ENCODE data around the gene PSMD2. TPM values are rescaled to one million over a fixed set of nuclear protein-coding genes. Genes with fewer than 3 reads are reported as not detected.
"Not testable (repeated sequence)": the region's sequence is repeated elsewhere in the genome, so short reads cannot be mapped to it uniquely, and the experiment has no call there.

Gene PSMD2
- total RNA-seq, 2 experiments from 2014 or later: 207 to 209 TPM

DNA sequence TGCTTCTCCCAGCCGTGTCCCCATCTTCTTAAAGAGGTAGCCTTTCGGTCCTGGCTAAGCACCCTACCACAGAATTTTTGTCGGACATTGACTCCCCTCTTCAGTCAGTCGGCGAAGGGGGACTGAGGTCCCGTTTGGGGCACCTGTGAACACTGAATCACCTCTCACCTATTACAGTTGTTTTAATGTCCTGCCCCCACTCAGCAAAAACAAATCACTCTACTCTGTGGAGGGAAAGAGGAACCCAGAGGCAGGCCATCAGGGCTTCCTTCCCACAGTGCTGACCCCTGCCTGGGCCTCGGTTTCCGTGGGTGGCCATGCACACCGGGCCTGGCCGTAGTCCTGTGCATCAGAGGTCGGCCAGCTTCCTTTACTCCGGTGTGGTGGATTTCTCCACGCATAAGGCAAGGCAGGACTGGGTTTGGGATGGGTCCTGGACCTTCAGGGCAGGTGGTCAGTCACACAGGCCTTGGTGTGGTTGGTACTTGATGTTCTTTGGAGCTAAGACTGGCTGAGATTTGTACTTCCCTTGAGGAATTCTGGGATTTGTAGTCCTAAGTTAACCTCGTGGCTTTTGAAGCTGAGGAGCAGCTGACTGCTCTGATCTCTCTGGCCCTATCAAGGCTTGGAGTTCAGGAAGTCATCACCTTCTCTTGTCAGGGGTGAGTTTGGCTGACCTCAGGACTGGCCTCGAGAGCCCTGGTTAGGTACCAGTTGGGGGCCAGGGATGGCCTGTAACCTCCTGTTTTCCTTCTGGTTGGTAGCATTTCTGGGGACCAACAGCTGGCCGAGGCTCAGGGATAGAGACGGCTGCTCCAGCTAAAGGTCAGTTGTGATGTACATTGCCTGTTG lies 37.7 kb downstream of the PSMD2 start:
- no peak for DNase-seq
- Mint-ChIP-seq H3K27ac (peak overlapping the region; percentile 82), H3K36me3 (ENCODE audit: low read depth) (peaks cover 33% of the 10 kb centered on the region), H3K27me3 (ENCODE audit: low read depth) (no peaks in the 10 kb centered on the region), H3K4me3 (peak overlapping the region; percentile 77), H3K9me3 (ENCODE audit: insufficient read depth) (no peaks in the 10 kb centered on the region), H3K4me1 (ENCODE audit: low read depth) (peaks cover 52% of the 10 kb centered on the region)
- ChIA-PET POLR2A (interaction anchor here (0.8 to 1.6 kb wide), 2 partner anchors 10 to 21 kb away, joined by 3 to 6 read pairs; no protein-coding TSS in a partner anchor), CTCF (interaction anchor here (1.1 to 1.5 kb wide), 3 partner anchors 9 to 35 kb away, joined by 3 to 4 read pairs (median 4); no protein-coding TSS in a partner anchor)
- no peak for ATAC-seq

- Mint-ChIP-seq H3K27ac (peak within 1 kb of the TSS; percentile 82), H3K27me3 (ENCODE audit: low read depth) (no peaks in the 10 kb centered on the region), H3K36me3 (ENCODE audit: low read depth) (peaks cover 28% of the 10 kb centered on the region), H3K4me3 (peak within 1 kb of the TSS; percentile 77), H3K4me1 (ENCODE audit: low read depth) (peaks cover 49% of the 10 kb centered on the region), H3K9me3 (ENCODE audit: insufficient read depth) (no peaks in the 10 kb centered on the region)
- ChIA-PET POLR2A (interaction anchor here (0.8 to 1.6 kb wide), 2 partner anchors 10 to 22 kb away, joined by 3 to 6 read pairs; no protein-coding TSS in a partner anchor), CTCF (interaction anchor here (1.1 to 1.5 kb wide), 3 partner anchors 8 to 34 kb away, joined by 3 to 4 read pairs (median 4); no protein-coding TSS in a partner anchor)
- ATAC-seq (no peak), DNase-seq (no peak)
These were observed 38.3 kb downstream of the PSMD2 start, which contains the start of gene FAM131A for GRCh38 chr3:184337399-184337714. FAM131A (plus strand) TSS chr3:184337600; CDS start chr3:184337631, 31 bp downstream.

DNA sequence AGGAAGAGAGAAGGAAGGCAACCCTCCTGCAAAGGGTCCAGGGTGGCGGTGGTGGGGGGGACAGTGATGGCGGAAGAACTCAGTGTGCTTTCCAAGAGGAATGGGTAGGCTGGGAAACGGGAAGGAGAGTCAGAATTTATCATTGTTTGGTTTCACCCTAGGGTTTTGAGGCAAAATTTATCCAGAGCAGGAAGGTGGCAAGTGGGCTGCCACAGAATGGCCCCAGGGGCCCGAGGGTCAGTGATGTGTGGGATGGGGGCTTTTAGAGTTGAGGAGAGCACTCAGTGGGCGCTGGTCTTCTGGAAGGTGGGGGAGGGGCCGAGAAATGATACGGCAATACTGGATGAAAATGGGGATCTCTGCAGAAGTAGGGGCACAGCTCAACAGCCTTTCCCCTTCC lies 38.9 kb downstream of the PSMD2 start:
- ChIA-PET POLR2A (interaction anchor here (0.8 to 1.6 kb wide), 3 partner anchors 11 to 23 kb away, joined by 3 to 6 read pairs (median 3); no protein-coding TSS in a partner anchor), CTCF (interaction anchor here (1.0 to 1.1 kb wide), 2 partner anchors 16 to 33 kb away, joined by 3 read pairs; no protein-coding TSS in a partner anchor)
- Mint-ChIP-seq H3K36me3 (ENCODE audit: low read depth) (peaks cover 22% of the 10 kb centered on the region), H3K27ac (no peak overlapping the region), H3K27me3 (ENCODE audit: low read depth) (no peaks in the 10 kb centered on the region), H3K9me3 (ENCODE audit: insufficient read depth) (no peaks in the 10 kb centered on the region), H3K4me3 (no peak overlapping the region), H3K4me1 (ENCODE audit: low read depth) (peaks cover 42% of the 10 kb centered on the region)
- DNase-seq (no peak), ATAC-seq (no peak)

GRCh38 chr3:184338511-184338945 lies 39.5 kb downstream of the PSMD2 start:
- H3K9me3 Mint-ChIP-seq (ENCODE audit: insufficient read depth): no peaks in the 10 kb centered on the region
- ATAC-seq (no peak), DNase-seq (no peak)
- no peak overlapping the region for H3K27ac Mint-ChIP-seq
- peaks cover 37% of the 10 kb centered on the region for H3K4me1 Mint-ChIP-seq (ENCODE audit: low read depth)
- H3K36me3 Mint-ChIP-seq (ENCODE audit: low read depth): peaks cover 16% of the 10 kb centered on the region
- H3K4me3 Mint-ChIP-seq: no peak overlapping the region
- ChIA-PET POLR2A (interaction anchor here (1.1 kb wide), 1 partner anchor 13 kb away, joined by 3 read pairs; no protein-coding TSS in a partner anchor), CTCF (interaction anchor here (1.0 kb wide), 1 partner anchor 15 kb away, joined by 3 read pairs; no protein-coding TSS in a partner anchor)
- no peaks in the 10 kb centered on the region for H3K27me3 Mint-ChIP-seq (ENCODE audit: low read depth)

GRCh38 chr3:184339001-184339400 lies 40.0 kb downstream of the PSMD2 start:
- no peak overlapping the region for H3K4me3 Mint-ChIP-seq
- ChIA-PET CTCF (interaction anchor here (1.0 kb wide), 1 partner anchor 15 kb away, joined by 3 read pairs; no protein-coding TSS in a partner anchor), POLR2A (no interaction called here)
- H3K36me3 Mint-ChIP-seq (ENCODE audit: low read depth): peaks cover 11% of the 10 kb centered on the region
- no peak for DNase-seq
- ATAC-seq: no peak
- no peak overlapping the region for H3K27ac Mint-ChIP-seq
- H3K9me3 Mint-ChIP-seq (ENCODE audit: insufficient read depth): no peaks in the 10 kb centered on the region
- peaks cover 32% of the 10 kb centered on the region for H3K4me1 Mint-ChIP-seq (ENCODE audit: low read depth)
- H3K27me3 Mint-ChIP-seq (ENCODE audit: low read depth): no peaks in the 10 kb centered on the region

- DNase-seq; H3K27ac Mint-ChIP-seq; H3K27me3 Mint-ChIP-seq (ENCODE audit: low read depth); H3K36me3 Mint-ChIP-seq (ENCODE audit: low read depth); H3K9me3 Mint-ChIP-seq (ENCODE audit: insufficient read depth); H3K4me3 Mint-ChIP-seq; ATAC-seq; POLR2A ChIA-PET: not testable (repeated sequence)
- CTCF ChIA-PET: interaction anchor here (1.4 kb wide), 1 partner anchor 14 kb away, joined by 6 read pairs; no protein-coding TSS in a partner anchor
- H3K4me1 Mint-ChIP-seq (ENCODE audit: low read depth): peaks cover 26% of the 10 kb centered on the region
These were observed 40.6 kb downstream of the PSMD2 start for GRCh38 chr3:184339451-184340135.

GRCh38 chr3:184341925-184342324 lies 42.9 kb downstream of the PSMD2 start:
- DNase-seq (no peak), ATAC-seq (no peak)
- no peak overlapping the region for H3K27ac Mint-ChIP-seq
- CTCF ChIA-PET: no interaction called here
- no peaks in the 10 kb centered on the region for H3K27me3 Mint-ChIP-seq (ENCODE audit: low read depth)
- POLR2A ChIA-PET: no interaction called here
- no peaks in the 10 kb centered on the region for H3K36me3 Mint-ChIP-seq (ENCODE audit: low read depth)
- no peak overlapping the region for H3K4me3 Mint-ChIP-seq
- no peaks in the 10 kb centered on the region for H3K9me3 Mint-ChIP-seq (ENCODE audit: insufficient read depth)
- peaks cover 12% of the 10 kb centered on the region for H3K4me1 Mint-ChIP-seq (ENCODE audit: low read depth)

- ChIA-PET CTCF (no interaction called here), POLR2A (no interaction called here)
- H3K4me3 Mint-ChIP-seq: no peak overlapping the region
- no peak overlapping the region for H3K27ac Mint-ChIP-seq
- no peaks in the 10 kb centered on the region for H3K9me3 Mint-ChIP-seq (ENCODE audit: insufficient read depth)
- no peaks in the 10 kb centered on the region for H3K36me3 Mint-ChIP-seq (ENCODE audit: low read depth)
- no peak for DNase-seq
- ATAC-seq: no peak
- peaks cover 11% of the 10 kb centered on the region for H3K4me1 Mint-ChIP-seq (ENCODE audit: low read depth)
- H3K27me3 Mint-ChIP-seq (ENCODE audit: low read depth): no peaks in the 10 kb centered on the region
These were observed 44.3 kb downstream of the PSMD2 start for GRCh38 chr3:184343200-184343876.

DNA sequence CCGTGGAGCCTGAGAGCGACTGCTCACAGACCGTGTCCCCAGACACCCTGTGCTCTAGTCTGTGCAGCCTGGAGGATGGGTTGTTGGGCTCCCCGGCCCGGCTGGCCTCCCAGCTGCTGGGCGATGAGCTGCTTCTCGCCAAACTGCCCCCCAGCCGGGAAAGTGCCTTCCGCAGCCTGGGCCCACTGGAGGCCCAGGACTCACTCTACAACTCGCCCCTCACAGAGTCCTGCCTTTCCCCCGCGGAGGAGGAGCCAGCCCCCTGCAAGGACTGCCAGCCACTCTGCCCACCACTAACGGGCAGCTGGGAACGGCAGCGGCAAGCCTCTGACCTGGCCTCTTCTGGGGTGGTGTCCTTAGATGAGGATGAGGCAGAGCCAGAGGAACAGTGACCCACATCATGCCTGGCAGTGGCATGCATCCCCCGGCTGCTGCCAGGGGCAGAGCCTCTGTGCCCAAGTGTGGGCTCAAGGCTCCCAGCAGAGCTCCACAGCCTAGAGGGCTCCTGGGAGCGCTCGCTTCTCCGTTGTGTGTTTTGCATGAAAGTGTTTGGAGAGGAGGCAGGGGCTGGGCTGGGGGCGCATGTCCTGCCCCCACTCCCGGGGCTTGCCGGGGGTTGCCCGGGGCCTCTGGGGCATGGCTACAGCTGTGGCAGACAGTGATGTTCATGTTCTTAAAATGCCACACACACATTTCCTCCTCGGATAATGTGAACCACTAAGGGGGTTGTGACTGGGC lies 45.7 kb downstream of the PSMD2 start:
- Mint-ChIP-seq H3K27me3 (ENCODE audit: low read depth) (no peaks in the 10 kb centered on the region), H3K4me3 (no peak overlapping the region), H3K27ac (no peak overlapping the region), H3K36me3 (ENCODE audit: low read depth) (no peaks in the 10 kb centered on the region), H3K4me1 (ENCODE audit: low read depth) (peaks cover 11% of the 10 kb centered on the region), H3K9me3 (ENCODE audit: insufficient read depth) (no peaks in the 10 kb centered on the region)
- ChIA-PET CTCF (interaction anchor here (1.1 to 1.2 kb wide), 2 partner anchors 8 to 27 kb away, joined by 3 to 4 read pairs; partner anchors contain the start of gene FAM131A), POLR2A (no interaction called here)
- DNase-seq (no peak), ATAC-seq (no peak)

DNA sequence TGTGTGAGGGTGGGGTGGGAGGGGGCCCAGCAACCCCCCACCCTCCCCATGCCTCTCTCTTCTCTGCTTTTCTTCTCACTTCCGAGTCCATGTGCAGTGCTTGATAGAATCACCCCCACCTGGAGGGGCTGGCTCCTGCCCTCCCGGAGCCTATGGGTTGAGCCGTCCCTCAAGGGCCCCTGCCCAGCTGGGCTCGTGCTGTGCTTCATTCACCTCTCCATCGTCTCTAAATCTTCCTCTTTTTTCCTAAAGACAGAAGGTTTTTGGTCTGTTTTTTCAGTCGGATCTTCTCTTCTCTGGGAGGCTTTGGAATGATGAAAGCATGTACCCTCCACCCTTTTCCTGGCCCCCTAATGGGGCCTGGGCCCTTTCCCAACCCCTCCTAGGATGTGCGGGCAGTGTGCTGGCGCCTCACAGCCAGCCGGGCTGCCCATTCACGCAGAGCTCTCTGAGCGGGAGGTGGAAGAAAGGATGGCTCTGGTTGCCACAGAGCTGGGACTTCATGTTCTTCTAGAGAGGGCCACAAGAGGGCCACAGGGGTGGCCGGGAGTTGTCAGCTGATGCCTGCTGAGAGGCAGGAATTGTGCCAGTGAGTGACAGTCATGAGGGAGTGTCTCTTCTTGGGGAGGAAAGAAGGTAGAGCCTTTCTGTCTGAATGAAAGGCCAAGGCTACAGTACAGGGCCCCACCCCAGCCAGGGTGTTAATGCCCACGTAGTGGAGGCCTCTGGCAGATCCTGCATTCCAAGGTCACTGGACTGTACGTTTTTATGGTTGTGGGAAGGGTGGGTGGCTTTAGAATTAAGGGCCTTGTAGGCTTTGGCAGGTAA lies 46.5 kb downstream of the PSMD2 start:
- no peak overlapping the region for H3K27ac Mint-ChIP-seq
- peak; percentile 32 for DNase-seq

More for the DNA sequence above, 46.5 kb downstream of the PSMD2 start:
- POLR2A ChIA-PET: no interaction called here
- CTCF ChIA-PET: interaction anchor here (1.1 kb wide), 1 partner anchor 9 kb away, joined by 4 read pairs; the partner anchor contains the start of gene FAM131A
- Mint-ChIP-seq H3K4me1 (ENCODE audit: low read depth) (peaks cover 10% of the 10 kb centered on the region), H3K36me3 (ENCODE audit: low read depth) (no peaks in the 10 kb centered on the region), H3K4me3 (no peak overlapping the region), H3K27me3 (ENCODE audit: low read depth) (no peaks in the 10 kb centered on the region), H3K9me3 (ENCODE audit: insufficient read depth) (no peaks in the 10 kb centered on the region)
- peak; percentile 46 for ATAC-seq
